PC-9 (cell line): ENCODE results near the gene SELENOH.

Experiments used
- CTCF ChIP-seq: fragments of 200-600 bp; sonication (generic); conservative IDR thresholded peaks from 2 replicates; pipeline ENCODE4 v1.6.1; 2017; ENCODE audit warnings: mixed run types, antibody characterized with exemption, mild to moderate bottlenecking, moderate library complexity
- EZH2 ChIP-seq: fragments of 200-600 bp; sonication (generic); IDR thresholded peaks from 2 replicates; pipeline ENCODE4 v1.8.0; 2017; ENCODE audit warnings: antibody characterized with exemption, low read depth

- TF ChIP-seq CTCF (no peak), EZH2 (no peak)
Observed at GRCh38 chr11:57712256-57713150, 28.8 kb upstream of the SELENOH start, which contains the start of gene TMX2.
